HG03378 (cell line): ENCODE data around the gene MYT1.

ENCODE experiments used
- ATAC-seq: cut with Tn5 transposase; IDR thresholded peaks from one replicate; pipeline ENCODE4 v1.9.1; 2021; ENCODE audit warnings: mild to moderate bottlenecking, moderate library complexity; ENCODE audit not compliant: unreplicated experiment

The MYT1 gene

GRCh38 chr20:64242797-64243475 lies 78.7 kb downstream of the MYT1 start:
- ATAC-seq = no peak

GRCh38 chr20:64244281-64244805 lies 80.1 kb downstream of the MYT1 start:
- no peak for ATAC-seq

- ATAC-seq = no peak
Observed at GRCh38 chr20:64244870-64245603, 80.8 kb downstream of the MYT1 start.

GRCh38 chr20:64245746-64246595 lies 81.7 kb downstream of the MYT1 start:
- ATAC-seq = no peak

GRCh38 chr20:64246616-64247306 lies 82.5 kb downstream of the MYT1 start:
- no peak for ATAC-seq

GRCh38 chr20:64247307-64247618 lies 83.0 kb downstream of the MYT1 start:
- no peak for ATAC-seq

GRCh38 chr20:64247970-64248841 lies 84.0 kb downstream of the MYT1 start:
- no peak for ATAC-seq

GRCh38 chr20:64250027-64250426 lies 85.8 kb downstream of the MYT1 start:
- no peak for ATAC-seq

- no peak for ATAC-seq
Observed at GRCh38 chr20:64253000-64253383, 88.7 kb downstream of the MYT1 start.

GRCh38 chr20:64253443-64253842 lies 89.2 kb downstream of the MYT1 start:
- no peak for ATAC-seq

- no peak for ATAC-seq
Observed at GRCh38 chr20:64254156-64254555, 89.9 kb downstream of the MYT1 start.

GRCh38 chr20:64254571-64255360 lies 90.5 kb downstream of the MYT1 start:
- ATAC-seq = no peak

- ATAC-seq = peak; percentile 51
Observed at GRCh38 chr20:64255361-64256281, 91.4 kb downstream of the MYT1 start, which contains the start of gene PCMTD2. TSS of gene PCMTD2 (plus strand) at chr20:64255748. CDS start at chr20:64259966, 4,218 bp downstream.

GRCh38 chr20:64256282-64256935 lies 92.2 kb downstream of the MYT1 start:
- ATAC-seq = no peak

- no peak for ATAC-seq
Observed at GRCh38 chr20:64257107-64257757, 93.0 kb downstream of the MYT1 start.

- ATAC-seq = no peak
Observed at GRCh38 chr20:64258071-64258823, 94.0 kb downstream of the MYT1 start.
